ENCODE results near the gene SAMD4A. TPM values are rescaled to one million over a fixed set of nuclear protein-coding genes. Genes with fewer than 3 reads are reported as not detected.

Gene SAMD4A
- total RNA-seq, 1 experiment from 2014 or later, result 9.6 TPM

DNA sequence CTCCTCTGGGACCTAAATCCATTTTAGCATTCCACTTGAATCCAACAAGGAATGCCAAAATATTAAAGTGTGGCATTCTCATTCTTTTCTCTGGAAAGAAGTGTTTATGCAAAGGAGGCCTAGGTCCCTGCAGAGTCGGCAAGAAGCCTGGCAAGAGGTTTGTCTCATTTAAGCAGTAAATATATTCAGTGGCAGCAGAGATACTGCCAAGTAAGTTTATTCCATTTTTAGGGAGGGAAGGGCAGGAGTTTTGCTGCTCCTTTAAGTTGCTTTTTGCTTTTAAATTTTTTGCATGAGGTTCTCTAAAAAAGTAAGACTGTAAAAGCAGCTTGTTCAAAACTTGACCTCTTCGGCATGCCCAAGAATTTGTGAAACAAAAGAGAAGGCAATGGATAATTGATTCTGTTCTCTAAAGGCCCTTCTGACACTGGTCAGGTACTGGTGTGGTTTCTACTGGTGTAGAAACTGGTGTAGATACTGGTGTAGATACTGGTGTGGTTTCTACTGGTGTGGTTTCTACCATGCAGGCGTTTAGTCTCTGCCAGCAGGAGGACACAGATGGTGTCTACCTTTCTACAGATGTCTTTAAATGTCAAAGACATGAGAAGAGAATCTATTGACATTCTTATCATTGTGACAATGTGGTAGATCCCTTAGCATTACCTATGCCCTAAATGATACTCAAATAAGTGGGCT is 107.3 kb downstream of the SAMD4A start:
- Histone ChIP-seq H3K79me1 (ENCODE audit: insufficient read depth, low read depth, low read length, poor library complexity, severe bottlenecking) (no peaks in the 10 kb centered on the region), H2BK20ac (ENCODE audit: low read depth, low read length, poor library complexity, severe bottlenecking) (no peak overlapping the region), H3K23me2 (ENCODE audit: insufficient read length, low read depth, low read length, poor library complexity, severe bottlenecking) (no peaks in the 10 kb centered on the region), H3T11ph (ENCODE audit: low read length) (no peak overlapping the region), H3K4me2 (ENCODE audit: insufficient read depth, insufficient read length, low read length) (no peak overlapping the region), H3K27me3 (ENCODE audit: insufficient read depth, low read length) (no peaks in the 10 kb centered on the region), H3K4ac (ENCODE audit: low read depth, low read length) (no peak overlapping the region), H2BK120ac (ENCODE audit: low read depth, low read length, poor library complexity, severe bottlenecking) (no peak overlapping the region), H4K20me1 (ENCODE audit: control insufficient read depth, insufficient read depth, insufficient read length) (no peaks in the 10 kb centered on the region), H2AFZ (ENCODE audit: low read length) (no peak overlapping the region), H3K14ac (ENCODE audit: insufficient read depth, low read length) (no peak overlapping the region), H3K4me1 (ENCODE audit: insufficient read depth, low read length) (peaks cover 19% of the 10 kb centered on the region), H3K9me3 (ENCODE audit: control insufficient read depth, low read depth, low read length) (no peaks in the 10 kb centered on the region), H2BK15ac (ENCODE audit: low read depth, low read length) (no peak overlapping the region), H3K27ac (ENCODE audit: insufficient read length, low read depth, low read length) (peak overlapping the region; percentile 25), H3K23ac (ENCODE audit: insufficient read length, low read depth, low read length) (no peak overlapping the region), H2BK12ac (ENCODE audit: insufficient read length, low read depth, low read length) (no peak overlapping the region), H2AK5ac (ENCODE audit: insufficient read length, low read length) (no peak overlapping the region), H3K79me2 (ENCODE audit: insufficient read depth, low read length) (no peaks in the 10 kb centered on the region; the same call in 1 of the 2 replicates), H3K56ac (ENCODE audit: insufficient read length, low read depth, low read length) (no peak overlapping the region), H2BK5ac (ENCODE audit: insufficient read length, low read length) (no peak overlapping the region), H3K18ac (ENCODE audit: insufficient read length, low read depth, low read length) (no peak overlapping the region), H3K9ac (ENCODE audit: extremely low read depth, insufficient read length, low read length) (no peak overlapping the region), H4K91ac (ENCODE audit: insufficient read length, low read depth, low read length) (no peak overlapping the region), H4K8ac (replicated peaks; ENCODE audit: insufficient read length, low read depth, low read length) (no peak overlapping the region), H4K5ac (ENCODE audit: insufficient read length, low read depth, low read length) (no peak overlapping the region)
- no peak for DNase-seq
- Mint-ChIP-seq H3K36me3 (ENCODE audit: insufficient read depth in 1 of 3, low read depth in 3 of 3) (no peaks in the 10 kb centered on the region), H3K27ac (peak overlapping the region; percentile 51 to 78 (median 74); a peak in 5 of 7 replicates), H3K4me3 (no peak overlapping the region), H3K4me1 (peaks cover 65 to 77% of the 10 kb centered on the region in 2 experiments), H3K9me3 (no peaks in the 10 kb centered on the region), H3K27me3 (ENCODE audit: low read depth) (no peaks in the 10 kb centered on the region)
- TF ChIP-seq CTCF (conservative IDR thresholded peaks at IDR 0.05), result no peak
- no CpG with 5 or more reads among the region's 3 CpGs for WGBS (ENCODE audit: extremely low coverage, insufficient read length, low lambda C conversion rate)
